K562 treated with DMSO at 1 percent for 4 hours (cell line): Measurements from ENCODE around the gene KANSL1L. TPM values are rescaled to one million over a fixed set of nuclear protein-coding genes. Genes with fewer than 3 reads are reported as not detected.

Source experiments
- total RNA-seq: library from RNA; unstranded; fragments of 300-600 nt; gene quantifications from 2 replicates; pipeline ENCODE4 v1.2.3, GENCODE V29; 2022; ENCODE audit not compliant: insufficient read depth

Gene KANSL1L
- 2.0 and 4.1 TPM in 2 replicates for total RNA-seq

DNA sequence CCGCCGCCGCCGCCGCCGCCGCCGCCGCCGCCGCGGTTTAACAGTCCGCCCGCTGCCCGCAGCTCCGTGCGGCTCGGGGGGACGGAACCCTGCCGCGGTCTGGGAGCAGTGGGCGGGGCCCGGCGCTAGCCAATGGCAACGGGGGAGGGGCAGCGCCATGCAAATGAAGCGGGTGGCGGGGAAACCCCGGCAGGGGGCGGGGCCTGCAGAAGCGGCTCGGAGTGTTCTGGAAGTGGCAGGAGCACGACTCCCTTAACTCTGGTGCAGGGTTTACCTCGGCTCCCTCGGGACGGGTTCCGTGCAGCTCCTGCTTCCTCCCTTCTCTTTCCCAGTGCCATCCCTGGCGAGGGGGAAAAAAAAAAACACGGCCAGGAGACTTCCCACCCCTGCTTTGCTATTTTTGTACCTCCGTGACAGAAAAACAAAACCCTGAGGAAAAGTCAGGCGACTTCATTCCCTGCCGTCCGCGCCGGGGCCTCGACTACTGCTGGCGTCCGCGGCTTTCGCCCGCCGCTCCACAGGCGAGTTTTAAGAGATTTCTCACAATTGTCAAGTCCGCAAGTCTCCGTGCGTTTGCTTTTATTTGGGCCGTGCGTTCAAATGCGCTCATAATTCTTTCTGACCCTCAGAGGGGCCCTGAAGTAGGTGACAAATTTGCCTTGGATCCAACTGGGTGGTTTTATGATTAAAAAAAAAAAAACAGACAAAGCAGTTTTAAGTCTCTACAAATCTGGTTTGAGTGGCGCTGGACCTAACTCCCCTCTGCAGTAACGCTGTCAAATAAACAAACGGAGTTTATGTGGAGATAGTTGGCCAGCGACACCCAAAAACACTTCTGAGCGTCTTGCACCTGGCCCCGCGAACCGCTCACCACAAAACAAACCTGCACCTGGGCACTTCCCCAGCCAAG is at the start of gene KANSL1L:
TSS of gene KANSL1L (minus strand) at position 101 of the 910 bp plus-strand sequence. CDS start 16,827 bp downstream, outside the sequence.

DNA sequence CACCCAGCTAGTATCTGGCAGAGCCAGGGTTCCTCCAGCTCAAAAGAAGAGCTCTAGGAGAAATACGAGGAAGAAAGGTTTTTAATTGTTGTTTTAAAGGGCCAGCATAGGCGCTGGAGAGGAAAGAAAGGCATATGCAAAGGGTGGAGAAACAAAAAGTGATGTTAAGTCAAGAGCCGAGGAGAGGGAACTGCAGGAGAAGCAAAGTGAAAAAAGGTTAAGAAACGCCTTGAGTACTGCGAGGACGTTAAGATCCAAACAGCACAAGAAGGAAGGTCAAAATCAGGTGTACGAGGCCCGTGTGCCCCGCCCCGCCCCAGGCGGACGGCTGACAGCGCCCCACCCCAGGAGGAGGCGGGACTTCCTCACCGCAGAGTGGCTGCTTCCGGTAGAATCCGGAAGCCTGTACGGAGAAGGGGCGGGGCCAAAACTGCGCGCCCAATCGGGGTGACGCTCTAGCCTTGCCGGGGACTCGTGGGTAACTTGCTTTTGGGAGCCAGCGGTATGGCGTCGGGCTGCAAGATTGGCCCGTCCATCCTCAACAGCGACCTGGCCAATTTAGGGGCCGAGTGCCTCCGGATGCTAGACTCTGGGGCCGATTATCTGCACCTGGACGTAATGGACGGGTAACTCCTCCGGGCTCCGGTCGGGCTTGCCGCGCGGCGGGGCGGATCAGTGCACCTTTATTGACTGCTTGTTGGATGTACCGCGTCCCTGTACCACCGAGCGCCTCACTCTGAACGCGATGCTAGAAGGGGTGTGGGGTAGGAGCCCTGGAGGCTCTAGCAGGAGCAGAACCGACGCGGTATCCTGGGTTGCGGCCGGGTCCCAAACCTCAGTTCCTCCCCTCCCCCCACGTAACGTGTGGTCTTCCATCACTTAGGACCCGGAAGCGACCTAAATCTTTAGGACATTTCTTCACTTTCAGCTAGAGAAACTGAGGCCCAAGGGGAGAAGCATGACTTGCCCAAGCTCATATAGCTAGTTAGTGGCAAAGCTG is 168.8 kb downstream of the KANSL1L start, which contains the start of gene RPE:
TSS of gene RPE (plus strand) at position 481 of the 1,000 bp plus-strand sequence. CDS start at position 505, 24 bp downstream.

Other genes with a start within 250 kb of the KANSL1L start
- 9.7 and 11.6 TPM in 2 replicates for gene RPE, start 168.8 kb downstream of the KANSL1L start, total RNA-seq
- not detected in 2 replicates for gene ACADL, start 54.0 kb upstream of the KANSL1L start, total RNA-seq
- gene MYL1, start 143.8 kb upstream of the KANSL1L start, total RNA-seq = not detected in 2 replicates